Measurements from ENCODE around the gene TUBB3.
A peak's percentile ranks its signal among the peaks of the same experiment; 100 is the strongest.
"Not testable (repeated sequence)": the region's sequence is repeated elsewhere in the genome, so short reads cannot be mapped to it uniquely, and the experiment has no call there.

TUBB3 gene

DNA sequence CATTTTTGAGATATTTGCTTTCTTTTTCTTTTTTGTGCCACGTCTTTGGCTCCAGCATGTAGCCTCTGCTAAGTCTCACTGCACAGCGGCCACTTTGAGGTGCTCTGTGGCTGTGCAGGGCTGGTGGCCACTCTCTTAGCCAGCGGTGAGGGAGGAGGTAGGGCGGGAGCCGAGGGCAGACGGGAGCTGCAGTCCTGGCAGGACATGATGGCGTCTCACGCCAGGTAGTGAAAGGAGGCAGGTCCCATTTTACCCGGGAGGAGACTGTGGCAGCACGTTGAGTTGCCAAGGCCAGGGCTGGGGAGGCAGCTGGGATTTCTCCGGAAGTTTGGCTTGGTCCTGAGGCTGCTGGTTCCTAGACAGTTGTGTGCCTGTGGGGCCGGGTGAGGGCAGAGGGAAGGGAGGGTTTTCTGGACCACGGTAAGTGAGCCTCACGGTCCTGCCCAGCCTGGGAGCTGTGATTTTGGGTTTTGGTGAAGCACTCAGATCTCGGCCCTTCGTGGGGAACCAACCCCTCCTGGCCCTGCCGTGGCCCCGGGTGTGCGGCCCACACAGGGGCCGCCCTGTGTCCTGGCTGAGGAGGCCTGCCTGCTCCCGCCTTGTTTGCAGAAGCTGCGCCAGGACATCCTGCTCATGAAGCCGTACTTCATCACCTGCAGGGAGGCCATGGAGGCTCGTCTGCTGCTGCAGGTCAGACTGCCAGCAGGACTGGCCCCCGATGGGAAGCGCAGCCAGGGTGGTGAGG, 39.8 kb downstream of the TUBB3 start:
- DNase-seq (ENCODE audit: low read depth): no peak
- no peaks in the 10 kb centered on the region for H3K27me3 ChIP-seq (replicated peaks; ENCODE audit: control insufficient read depth, insufficient read depth, low read length)
- H3K9ac ChIP-seq (ENCODE audit: low read length): no peak overlapping the region
- no peaks in the 10 kb centered on the region for H3K4me1 ChIP-seq (ENCODE audit: control insufficient read depth, insufficient read depth, low read length)
- H3K9me3 ChIP-seq (ENCODE audit: control insufficient read depth, low read length): no peaks in the 10 kb centered on the region
- no peak overlapping the region for H3K4me3 ChIP-seq (ENCODE audit: low read length)
- peaks cover 16% of the 10 kb centered on the region for H3K36me3 ChIP-seq (ENCODE audit: control insufficient read depth, insufficient read depth, low read length, severe bottlenecking)

DNA sequence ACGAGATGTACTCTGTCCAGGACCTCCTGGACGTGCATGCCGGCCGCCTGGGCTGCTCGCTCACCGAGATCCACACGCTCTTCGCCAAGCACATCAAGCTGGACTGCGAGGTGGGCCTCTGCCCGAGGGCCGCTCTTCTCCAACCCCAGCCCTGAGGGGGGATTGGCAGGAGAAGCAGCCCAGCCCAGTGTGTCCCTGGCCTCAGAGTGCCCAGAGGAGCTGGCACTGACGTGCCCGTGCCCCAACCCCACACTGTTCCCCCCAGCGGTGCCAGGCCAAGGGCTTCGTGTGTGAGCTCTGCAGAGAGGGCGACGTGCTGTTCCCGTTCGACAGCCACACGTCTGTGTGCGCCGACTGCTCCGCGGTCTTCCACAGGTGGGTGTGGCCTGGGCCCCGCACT, 41.1 kb downstream of the TUBB3 start:
- no peaks in the 10 kb centered on the region for H3K4me1 ChIP-seq (ENCODE audit: control insufficient read depth, insufficient read depth, low read length)
- H3K27me3 ChIP-seq (replicated peaks; ENCODE audit: control insufficient read depth, insufficient read depth, low read length): no peaks in the 10 kb centered on the region
- no peak overlapping the region for H3K4me3 ChIP-seq (ENCODE audit: low read length)
- no peak overlapping the region for H3K9ac ChIP-seq (ENCODE audit: low read length)
- H3K36me3 ChIP-seq (ENCODE audit: control insufficient read depth, insufficient read depth, low read length, severe bottlenecking): peaks cover 11% of the 10 kb centered on the region
- H3K9me3 ChIP-seq (ENCODE audit: control insufficient read depth, low read length): no peaks in the 10 kb centered on the region
- no peak for DNase-seq (ENCODE audit: low read depth)

DNA sequence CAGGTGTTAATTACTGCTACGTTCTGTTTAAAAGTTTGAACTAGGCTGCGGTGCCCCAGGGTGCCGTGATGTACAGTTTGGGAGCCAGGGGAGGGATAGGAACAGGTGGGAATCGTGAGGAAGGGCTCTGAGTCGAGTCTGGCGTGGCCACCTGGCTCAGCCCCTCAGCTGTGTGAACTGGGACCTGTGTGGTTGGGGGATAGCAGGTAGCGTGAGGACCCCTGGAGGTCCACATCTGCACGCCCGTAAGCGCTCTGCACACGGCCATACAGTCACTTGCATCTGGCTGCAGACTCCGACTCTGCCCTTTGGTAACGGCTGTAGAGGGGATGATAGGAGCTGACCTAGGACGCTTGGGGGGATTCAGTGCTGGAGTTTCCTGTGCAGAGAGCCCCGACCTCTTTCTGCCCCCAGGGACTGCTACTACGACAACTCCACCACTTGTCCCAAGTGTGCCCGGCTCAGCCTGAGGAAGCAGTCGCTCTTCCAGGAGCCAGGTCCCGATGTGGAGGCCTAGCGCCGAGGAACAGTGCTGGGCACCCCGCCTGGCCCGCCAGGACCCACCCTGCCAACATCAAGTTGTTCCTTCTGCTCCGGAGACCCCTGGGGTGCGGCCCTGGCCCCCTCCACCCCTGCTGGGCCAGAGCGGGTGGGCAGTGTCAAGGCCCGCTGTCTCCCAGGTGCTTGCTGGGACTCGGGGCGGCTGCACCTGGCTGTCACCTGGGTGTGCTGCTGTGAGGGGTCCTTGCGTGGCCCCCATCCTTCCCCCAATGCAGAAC, 42.5 kb downstream of the TUBB3 start:
- Histone ChIP-seq H3K27me3 (replicated peaks; ENCODE audit: control insufficient read depth, insufficient read depth, low read length) (no peaks in the 10 kb centered on the region), H3K9me3 (ENCODE audit: control insufficient read depth, low read length) (no peaks in the 10 kb centered on the region)
- DNase-seq (ENCODE audit: low read depth): no peak

DNA sequence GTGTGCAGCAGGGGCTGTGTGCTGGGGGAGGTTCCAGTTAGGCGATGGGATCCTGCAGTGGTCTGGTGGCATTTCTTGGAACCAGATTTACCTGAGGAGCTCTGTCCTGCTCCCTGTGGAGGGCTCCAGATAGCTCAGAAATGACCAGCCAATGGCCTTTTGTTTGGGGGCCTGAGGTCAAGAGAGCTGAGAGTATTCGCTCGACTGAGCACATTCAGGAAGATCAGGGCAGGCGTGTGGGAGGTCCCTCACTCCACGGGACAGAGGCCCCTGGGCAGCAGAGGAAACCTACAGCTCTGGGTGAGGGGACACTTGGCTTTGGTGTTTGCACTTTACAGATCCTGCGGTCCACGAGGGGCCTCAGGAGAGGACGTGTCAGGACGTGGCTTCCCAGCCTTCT, 43.6 kb downstream of the TUBB3 start:
- no peak overlapping the region for H3K9ac ChIP-seq (ENCODE audit: low read length)
- DNase-seq (ENCODE audit: low read depth): no peak

More for the DNA sequence above, 42.5 kb downstream of the TUBB3 start:
- Histone ChIP-seq H3K4me3 (ENCODE audit: low read length) (no peak overlapping the region), H3K4me1 (ENCODE audit: control insufficient read depth, insufficient read depth, low read length) (peaks cover 6% of the 10 kb centered on the region), H3K9ac (ENCODE audit: low read length) (no peak overlapping the region), H3K36me3 (ENCODE audit: control insufficient read depth, insufficient read depth, low read length, severe bottlenecking) (peaks cover 6% of the 10 kb centered on the region)

DNA sequence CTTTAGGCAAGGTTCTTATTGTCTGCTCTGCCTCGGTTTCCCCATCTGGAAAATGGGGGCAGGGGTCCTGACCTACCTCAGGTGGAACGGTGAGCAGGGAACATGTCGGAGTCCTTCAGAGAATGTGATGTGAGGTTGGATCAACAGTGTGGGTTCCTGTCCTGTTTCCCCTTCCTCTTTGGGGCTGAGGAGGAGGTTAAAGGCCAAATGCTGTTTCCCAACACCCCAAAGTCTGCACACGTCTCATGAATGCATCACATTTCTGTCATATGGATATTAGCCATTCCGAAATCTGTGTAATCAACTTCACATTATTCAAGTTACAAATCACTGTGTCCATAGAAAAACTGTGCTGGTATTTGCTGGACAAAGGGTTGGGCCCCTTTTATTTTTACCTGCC, 44.3 kb downstream of the TUBB3 start:
- not testable (repeated sequence) for H3K27me3 ChIP-seq (replicated peaks; ENCODE audit: control insufficient read depth, insufficient read depth, low read length); DNase-seq (ENCODE audit: low read depth); H3K4me3 ChIP-seq (ENCODE audit: low read length); H3K9me3 ChIP-seq (ENCODE audit: control insufficient read depth, low read length); H3K9ac ChIP-seq (ENCODE audit: low read length); H3K36me3 ChIP-seq (ENCODE audit: control insufficient read depth, insufficient read depth, low read length, severe bottlenecking)
- H3K4me1 ChIP-seq (ENCODE audit: control insufficient read depth, insufficient read depth, low read length): peaks cover 20% of the 10 kb centered on the region

More for the DNA sequence above, 43.6 kb downstream of the TUBB3 start:
- Histone ChIP-seq H3K36me3 (ENCODE audit: control insufficient read depth, insufficient read depth, low read length, severe bottlenecking) (peaks cover 6% of the 10 kb centered on the region), H3K4me3 (ENCODE audit: low read length) (no peak overlapping the region), H3K27me3 (replicated peaks; ENCODE audit: control insufficient read depth, insufficient read depth, low read length) (no peaks in the 10 kb centered on the region), H3K4me1 (ENCODE audit: control insufficient read depth, insufficient read depth, low read length) (peaks cover 16% of the 10 kb centered on the region), H3K9me3 (ENCODE audit: control insufficient read depth, low read length) (no peaks in the 10 kb centered on the region)

DNA sequence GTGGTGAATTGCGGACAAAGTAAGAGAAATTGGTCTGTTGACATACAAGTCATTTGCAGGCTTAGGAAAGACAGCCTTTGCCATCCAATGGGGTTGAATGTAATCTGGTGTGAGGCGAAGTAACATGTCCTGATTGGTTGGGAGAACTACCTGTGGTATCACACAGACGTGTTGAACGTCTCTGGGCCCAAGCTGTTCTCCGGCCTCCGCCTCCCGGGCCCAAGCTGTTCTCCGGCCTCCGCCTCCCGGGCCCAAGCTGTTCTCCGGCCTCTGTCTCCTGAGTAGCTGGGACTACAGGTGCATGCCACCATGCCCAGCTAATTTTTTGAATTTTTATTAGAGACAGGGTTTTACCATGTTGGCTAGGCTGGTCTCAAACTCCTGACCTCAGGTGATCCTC, 44.9 kb downstream of the TUBB3 start:
- H3K4me3 ChIP-seq (ENCODE audit: low read length); H3K9me3 ChIP-seq (ENCODE audit: control insufficient read depth, low read length); H3K27me3 ChIP-seq (replicated peaks; ENCODE audit: control insufficient read depth, insufficient read depth, low read length); DNase-seq (ENCODE audit: low read depth); H3K9ac ChIP-seq (ENCODE audit: low read length); H3K36me3 ChIP-seq (ENCODE audit: control insufficient read depth, insufficient read depth, low read length, severe bottlenecking): not testable (repeated sequence)
- peaks cover 20% of the 10 kb centered on the region for H3K4me1 ChIP-seq (ENCODE audit: control insufficient read depth, insufficient read depth, low read length)

DNA sequence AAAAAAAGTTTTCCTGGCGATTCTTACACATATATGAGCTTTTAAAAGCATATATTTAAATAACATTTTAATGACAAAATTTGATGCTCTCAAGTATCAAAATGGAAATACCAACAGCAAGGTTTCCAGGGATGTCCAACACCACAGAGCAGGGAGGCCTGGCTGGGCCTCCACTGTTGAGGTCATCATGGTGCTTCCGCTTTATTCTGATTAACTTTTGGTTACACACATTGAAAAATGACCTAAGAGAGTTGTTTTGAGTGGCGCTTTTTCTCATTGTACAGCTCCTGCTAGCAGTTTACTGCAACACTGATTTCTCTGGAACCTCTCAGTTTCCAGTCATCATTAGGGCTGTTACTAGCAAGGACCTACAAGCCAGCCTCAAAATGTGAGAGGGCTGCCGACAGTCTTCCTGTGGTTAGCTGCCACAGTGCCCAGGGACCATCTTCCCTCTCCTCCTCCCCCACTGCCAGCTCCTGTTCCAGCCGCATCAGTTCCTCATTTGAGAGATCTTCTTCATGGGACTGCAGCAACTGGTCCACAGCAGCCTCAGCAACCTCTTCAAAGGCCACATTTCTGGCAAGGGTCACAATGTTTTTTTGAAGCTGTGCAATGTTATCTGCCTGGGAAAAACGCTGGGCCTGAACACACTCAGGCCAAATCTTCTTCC, 46.7 kb downstream of the TUBB3 start:
- peak overlapping the region; percentile 57 for H3K4me3 ChIP-seq (ENCODE audit: low read length)
- no peaks in the 10 kb centered on the region for H3K27me3 ChIP-seq (replicated peaks; ENCODE audit: control insufficient read depth, insufficient read depth, low read length)
- H3K9ac ChIP-seq (ENCODE audit: low read length): no peak overlapping the region
- DNase-seq (ENCODE audit: low read depth): no peak
- H3K9me3 ChIP-seq (ENCODE audit: control insufficient read depth, low read length): no peaks in the 10 kb centered on the region
- peaks cover 28% of the 10 kb centered on the region for H3K4me1 ChIP-seq (ENCODE audit: control insufficient read depth, insufficient read depth, low read length)
- H3K36me3 ChIP-seq (ENCODE audit: control insufficient read depth, insufficient read depth, low read length, severe bottlenecking): peaks cover 6% of the 10 kb centered on the region

DNA sequence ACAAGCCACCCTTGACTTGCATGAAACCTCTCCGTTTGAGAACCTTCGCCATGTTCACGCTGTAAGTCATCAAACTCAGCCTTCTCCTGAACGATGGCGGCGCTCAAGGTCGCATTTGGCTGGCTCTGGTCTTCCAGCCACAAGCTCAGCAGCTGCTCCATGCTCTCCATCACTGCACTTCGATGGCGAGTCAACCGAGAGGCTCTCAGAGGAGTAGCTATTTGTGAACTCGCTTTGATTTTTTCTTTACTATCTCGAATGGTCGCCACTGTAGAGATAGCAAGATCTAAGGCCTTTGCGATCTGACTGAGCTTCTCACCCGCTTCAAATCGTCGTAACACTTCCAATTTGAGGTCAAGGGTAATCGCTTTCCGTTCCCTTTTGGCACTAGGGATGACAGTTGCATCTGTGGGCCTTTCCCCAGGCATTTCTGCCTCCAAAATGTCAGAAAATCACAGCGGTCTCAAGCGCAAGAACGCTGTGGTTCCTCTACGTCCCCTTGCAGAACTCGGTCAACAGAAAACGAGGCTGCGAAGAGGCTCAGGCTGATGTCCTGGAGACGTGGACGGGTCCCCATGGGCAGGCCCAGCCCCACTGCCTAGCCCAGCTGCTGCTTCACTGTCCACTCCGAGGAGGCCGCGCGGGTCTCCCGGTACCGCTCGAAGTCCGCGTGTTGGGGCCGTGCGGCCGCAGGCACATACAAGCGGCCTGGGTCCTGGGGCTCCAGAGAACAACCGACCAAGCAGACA, 48.5 kb downstream of the TUBB3 start:
- Histone ChIP-seq H3K9me3 (ENCODE audit: control insufficient read depth, low read length) (no peaks in the 10 kb centered on the region), H3K36me3 (ENCODE audit: control insufficient read depth, insufficient read depth, low read length, severe bottlenecking) (peaks cover 3% of the 10 kb centered on the region), H3K4me1 (ENCODE audit: control insufficient read depth, insufficient read depth, low read length) (peaks cover 28% of the 10 kb centered on the region), H3K9ac (ENCODE audit: low read length) (peak overlapping the region; percentile 93), H3K4me3 (ENCODE audit: low read length) (peak overlapping the region; percentile 92), H3K27me3 (replicated peaks; ENCODE audit: control insufficient read depth, insufficient read depth, low read length) (no peaks in the 10 kb centered on the region)
- DNase-seq (ENCODE audit: low read depth): no peak

DNA sequence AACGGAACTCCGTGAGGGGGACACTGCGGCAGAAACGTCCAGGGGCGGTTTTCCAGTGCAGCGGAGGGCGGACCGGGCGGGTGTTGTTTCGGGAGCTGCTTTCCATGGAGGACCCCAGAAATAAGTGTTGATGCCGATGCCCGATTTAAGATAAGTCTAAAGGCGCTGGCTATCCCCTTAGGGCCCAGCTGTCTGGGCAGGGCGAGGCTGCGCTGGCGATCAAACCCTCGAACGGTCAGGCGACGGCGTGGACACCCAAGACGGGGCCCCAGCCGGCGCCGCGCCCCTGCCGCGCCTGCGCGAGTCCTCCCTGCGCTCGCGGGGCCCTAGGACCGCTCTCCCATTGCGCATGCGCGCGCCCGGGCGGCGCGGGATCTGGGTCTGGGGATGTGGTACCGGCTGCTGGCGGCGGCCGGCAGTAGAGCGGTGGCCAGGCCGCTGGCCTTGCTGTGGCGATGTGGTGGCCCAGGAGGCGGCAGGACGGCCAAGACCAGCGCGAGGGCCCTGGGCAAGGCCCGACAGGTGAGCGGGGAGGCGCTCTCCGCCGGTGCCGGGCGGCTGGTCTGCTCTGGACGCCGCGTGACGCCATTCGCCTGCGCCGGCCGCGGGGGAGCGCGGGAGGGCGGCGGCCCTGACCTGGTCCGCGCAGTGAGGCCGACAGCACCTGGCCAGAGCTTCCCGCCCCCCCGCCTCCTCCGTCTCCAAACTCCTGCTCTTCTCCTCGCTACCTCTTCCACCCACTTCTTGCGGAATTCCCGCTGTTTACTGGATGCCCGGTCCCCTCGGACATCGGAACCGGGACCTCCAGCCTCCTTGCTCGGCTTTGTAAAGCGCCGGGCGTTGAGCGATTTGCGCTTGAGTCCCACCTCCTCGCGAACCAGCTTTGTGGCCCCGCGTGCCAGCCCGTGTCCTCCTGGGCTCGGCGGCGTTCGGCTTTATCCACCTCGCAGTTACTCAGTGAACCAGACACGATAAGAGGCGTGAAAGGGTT, 49.4 kb downstream of the TUBB3 start:
- no peaks in the 10 kb centered on the region for H3K27me3 ChIP-seq (replicated peaks; ENCODE audit: control insufficient read depth, insufficient read depth, low read length)
- peaks cover 3% of the 10 kb centered on the region for H3K36me3 ChIP-seq (ENCODE audit: control insufficient read depth, insufficient read depth, low read length, severe bottlenecking)
- peak overlapping the region; percentile 93 for H3K9ac ChIP-seq (ENCODE audit: low read length)
- peak overlapping the region; percentile 92 for H3K4me3 ChIP-seq (ENCODE audit: low read length)
- no peaks in the 10 kb centered on the region for H3K9me3 ChIP-seq (ENCODE audit: control insufficient read depth, low read length)
- peaks cover 28% of the 10 kb centered on the region for H3K4me1 ChIP-seq (ENCODE audit: control insufficient read depth, insufficient read depth, low read length)
- peak; percentile 97 for DNase-seq (ENCODE audit: low read depth)

DNA sequence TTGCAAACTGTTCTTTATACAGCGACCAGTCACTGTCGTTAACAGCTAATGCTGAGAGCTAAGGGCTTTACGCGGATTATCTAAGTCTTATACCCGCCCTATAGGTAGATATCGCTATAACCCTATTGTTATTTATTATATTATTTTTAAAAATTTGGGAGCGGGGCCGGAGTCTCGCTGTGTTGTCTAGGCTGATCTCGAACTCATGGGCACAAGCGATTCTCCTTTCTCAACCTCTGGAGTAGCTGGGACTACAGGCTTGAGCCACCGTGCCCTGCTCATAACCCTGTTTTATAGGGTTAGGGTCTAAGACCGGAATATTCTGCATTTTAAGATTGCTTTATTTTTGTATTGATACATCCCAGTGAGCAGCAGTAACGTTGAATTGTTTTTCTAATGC, 50.1 kb downstream of the TUBB3 start:
- H3K36me3 ChIP-seq (ENCODE audit: control insufficient read depth, insufficient read depth, low read length, severe bottlenecking): peaks cover 8% of the 10 kb centered on the region
- H3K27me3 ChIP-seq (replicated peaks; ENCODE audit: control insufficient read depth, insufficient read depth, low read length): no peaks in the 10 kb centered on the region
- H3K9ac ChIP-seq (ENCODE audit: low read length): peak overlapping the region; percentile 93
- H3K4me1 ChIP-seq (ENCODE audit: control insufficient read depth, insufficient read depth, low read length): peaks cover 28% of the 10 kb centered on the region
- H3K4me3 ChIP-seq (ENCODE audit: low read length): peak overlapping the region; percentile 92
- no peaks in the 10 kb centered on the region for H3K9me3 ChIP-seq (ENCODE audit: control insufficient read depth, low read length)
- no peak for DNase-seq (ENCODE audit: low read depth)
